Mesenchymal stem cell (in vitro differentiated cells and primary cell): ENCODE data around the gene ENTHD1.
"Not testable (repeated sequence)": the region's sequence is repeated elsewhere in the genome, so short reads cannot be mapped to it uniquely, and the experiment has no call there.

Source experiments
- DNase-seq: peaks from one replicate; pipeline ENCODE4 v3.0.0-alpha.2; 2013
- H2AFZ ChIP-seq: one replicate; pipeline ENCODE4 v1.6.1; 2013; ENCODE audit warnings: low read depth, mild to moderate bottlenecking, control low read depth, inconsistent platforms, low read length, moderate library complexity
- H2AK5ac ChIP-seq: 2 replicates; pipeline ENCODE4 v1.6.1; 2013; ENCODE audit warnings: low read length, moderate library complexity, mild to moderate bottlenecking, inconsistent platforms; ENCODE audit not compliant: severe bottlenecking
- H2BK120ac ChIP-seq: one replicate; pipeline ENCODE4 v1.6.1; 2013; ENCODE audit warnings: low read depth, mild to moderate bottlenecking, inconsistent platforms, low read length, moderate library complexity
- H2BK12ac ChIP-seq, 2 experiments: one replicate each; pipeline ENCODE4 v1.6.1; 2013; ENCODE audit warnings: inconsistent platforms in 2 of 2, low read length in 2 of 2, mild to moderate bottlenecking in 2 of 2, moderate library complexity in 2 of 2, control low read depth in 1 of 2
- H2BK15ac ChIP-seq: one replicate; pipeline ENCODE4 v1.6.1; 2013; ENCODE audit warnings: mild to moderate bottlenecking, low read depth, inconsistent platforms; ENCODE audit not compliant: poor library complexity, severe bottlenecking
- H2BK5ac ChIP-seq: 2 replicates; pipeline ENCODE4 v1.6.1; 2013; ENCODE audit warnings: low read depth, mild to moderate bottlenecking, low read length, control low read depth, inconsistent platforms; ENCODE audit not compliant: poor library complexity, severe bottlenecking
- H3K14ac ChIP-seq, 2 experiments: one replicate each; pipeline ENCODE4 v1.6.1; 2013; ENCODE audit warnings: inconsistent platforms in 2 of 2, low read length in 2 of 2, control low read depth in 1 of 2, mild to moderate bottlenecking in 1 of 2, moderate library complexity in 1 of 2
- H3K18ac ChIP-seq, 2 experiments: one replicate each; pipeline ENCODE4 v1.6.1; 2013; ENCODE audit warnings: inconsistent platforms in 2 of 2, low read length in 2 of 2, control low read depth in 1 of 2, low read depth in 1 of 2, mild to moderate bottlenecking in 1 of 2
- H3K23ac ChIP-seq, 2 experiments: one replicate each; pipeline ENCODE4 v1.6.1; 2013; ENCODE audit warnings: inconsistent platforms in 2 of 2, low read length in 2 of 2, mild to moderate bottlenecking in 2 of 2, moderate library complexity in 2 of 2, control low read depth in 1 of 2
- H3K27ac ChIP-seq: 2 replicates; pipeline ENCODE4 v1.5.1; 2013; ENCODE audit warnings: mild to moderate bottlenecking, moderate library complexity, low read length, control low read depth, inconsistent platforms; ENCODE audit not compliant: poor library complexity, severe bottlenecking
- H3K27me3 ChIP-seq, 2 experiments: 2 replicates each; pipeline versions ENCODE4 v1.6.1 to v1.7.0; 2013; ENCODE audit warnings: low read length in 2 of 2, mild to moderate bottlenecking in 2 of 2, moderate library complexity in 2 of 2, control low read depth in 1 of 2, inconsistent platforms in 1 of 2; ENCODE audit not compliant: control insufficient read depth in 1 of 2, insufficient read depth in 1 of 2
- H3K36me3 ChIP-seq, 2 experiments: 2 replicates each; pipeline versions ENCODE4 v1.6.1 to v1.7.0; 2013; ENCODE audit warnings: low read length in 2 of 2, control low read depth in 1 of 2, inconsistent platforms in 1 of 2, low read depth in 1 of 2, mild to moderate bottlenecking in 1 of 2; ENCODE audit not compliant: insufficient read depth in 2 of 2, control insufficient read depth in 1 of 2
- H3K4ac ChIP-seq, 2 experiments: one replicate each; pipeline ENCODE4 v1.6.1; 2013; ENCODE audit warnings: inconsistent platforms in 2 of 2, low read length in 2 of 2, mild to moderate bottlenecking in 2 of 2, moderate library complexity in 2 of 2, control low read depth in 1 of 2, low read depth in 1 of 2
- H3K4me1 ChIP-seq: 2 replicates; pipeline ENCODE4 v1.6.1; 2013; ENCODE audit warnings: low read depth, low read length, control low read depth; ENCODE audit not compliant: control insufficient read depth, insufficient read depth
- H3K4me2 ChIP-seq: 2 replicates; pipeline ENCODE4 v1.6.1; 2013; ENCODE audit warnings: low read length, mild to moderate bottlenecking, inconsistent platforms; ENCODE audit not compliant: poor library complexity, severe bottlenecking
- H3K4me3 ChIP-seq, 2 experiments: 2 replicates each; pipeline versions ENCODE4 v1.5.1 to v1.7.0; 2013; ENCODE audit warnings: low read length in 2 of 2, mild to moderate bottlenecking in 2 of 2, control low read depth in 1 of 2, low read depth in 1 of 2; ENCODE audit not compliant: insufficient read depth in 1 of 2
- H3K79me1 ChIP-seq: replicated peaks from 2 replicates; pipeline ENCODE4 v1.6.1; 2013; ENCODE audit warnings: mild to moderate bottlenecking, control low read depth, low read length, inconsistent platforms; ENCODE audit not compliant: poor library complexity, severe bottlenecking
- H3K9ac ChIP-seq: 2 replicates; pipeline ENCODE4 v1.7.0; 2013; ENCODE audit warnings: mild to moderate bottlenecking, low read length, moderate library complexity
- H3K9me3 ChIP-seq: 2 replicates; pipeline ENCODE4 v1.7.0; 2013; ENCODE audit warnings: mild to moderate bottlenecking, low read length; ENCODE audit not compliant: control insufficient read depth
- H4K8ac ChIP-seq: one replicate; pipeline ENCODE4 v1.6.1; 2013; ENCODE audit warnings: inconsistent platforms, mild to moderate bottlenecking, low read length, moderate library complexity
- H4K91ac ChIP-seq: one replicate; pipeline ENCODE4 v1.6.1; 2013; ENCODE audit warnings: mild to moderate bottlenecking, low read length, inconsistent platforms
- WGBS: methylation state at CpG from one replicate; pipeline ENCODE4 v1.1.7; 2013; ENCODE audit warnings: mixed read lengths; 5-methylcytosine and 5-hydroxymethylcytosine counted together

The ENTHD1 gene

DNA sequence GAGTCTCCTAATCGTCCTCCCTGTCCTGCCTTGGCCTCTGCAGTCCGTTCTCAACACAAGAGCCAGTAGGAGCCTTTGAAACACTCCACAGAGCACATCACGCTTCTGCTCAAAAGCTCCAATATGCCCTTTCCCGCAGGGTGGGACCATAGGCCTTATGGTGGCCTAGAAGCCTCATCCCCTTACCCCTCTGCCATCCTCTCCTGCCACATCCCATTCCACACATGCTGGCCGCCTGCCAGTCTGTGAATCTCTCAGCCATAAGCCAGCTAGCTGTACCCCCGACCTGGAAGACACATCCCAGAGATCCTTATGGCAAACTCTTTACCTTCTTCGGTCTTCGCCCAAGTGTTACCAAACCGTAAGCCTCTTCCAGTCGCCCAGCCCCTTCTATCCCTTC, 157.8 kb downstream of the ENTHD1 start:
- no peak overlapping the region for H3K27ac ChIP-seq
- H3K4me1 ChIP-seq, result no peaks in the 10 kb centered on the region
- no peak overlapping the region for H2AK5ac ChIP-seq
- H2BK15ac ChIP-seq, result no peak overlapping the region
- no peak overlapping the region for H2AFZ ChIP-seq
- no peak overlapping the region for H3K18ac ChIP-seq
- H3K9me3 ChIP-seq, result peaks cover 7% of the 10 kb centered on the region
- H3K4ac ChIP-seq, result no peak overlapping the region
- H4K91ac ChIP-seq, result no peak overlapping the region
- H3K79me1 ChIP-seq, result no peaks in the 10 kb centered on the region
- no peak overlapping the region for H3K14ac ChIP-seq
- H2BK12ac ChIP-seq, result no peak overlapping the region
- DNase-seq, result no peak
- no peak overlapping the region for H3K4me3 ChIP-seq
- H3K4me2 ChIP-seq, result no peak overlapping the region
- 87% methylated on average over 9 of the region's 10 CpGs for WGBS
- no peak overlapping the region for H2BK120ac ChIP-seq
- H4K8ac ChIP-seq, result no peak overlapping the region
- H3K23ac ChIP-seq, result no peak overlapping the region
- H2BK5ac ChIP-seq, result no peak overlapping the region
- no peak overlapping the region for H3K9ac ChIP-seq
- H3K27me3 ChIP-seq, result peaks cover 46 to 59% of the 10 kb centered on the region in 2 experiments
- no peaks in the 10 kb centered on the region for H3K36me3 ChIP-seq

DNA sequence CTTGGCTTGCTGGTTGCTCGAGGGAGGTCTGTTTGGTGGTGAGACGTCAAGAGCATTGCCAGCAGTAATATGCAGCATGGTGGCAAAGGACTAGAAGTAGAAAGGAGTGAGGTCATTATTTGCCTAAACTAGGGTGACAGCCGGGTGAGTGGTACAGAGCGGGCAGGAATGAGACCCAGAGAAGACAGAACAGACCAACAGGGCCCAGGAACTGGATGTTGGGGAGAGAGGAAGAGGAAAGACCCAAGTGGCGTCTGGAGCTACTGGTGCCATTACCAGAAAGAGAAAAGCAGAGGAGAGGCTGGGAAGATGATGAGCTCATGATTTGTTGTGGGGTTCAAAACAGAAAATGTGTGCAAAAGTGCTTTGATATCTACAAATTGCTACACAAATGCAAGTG, 158.7 kb downstream of the ENTHD1 start:
- H3K9ac ChIP-seq, result no peak overlapping the region
- no peaks in the 10 kb centered on the region for H3K79me1 ChIP-seq
- H2BK120ac ChIP-seq, result no peak overlapping the region
- no peak overlapping the region for H3K18ac ChIP-seq
- H3K4me3 ChIP-seq, result no peak overlapping the region
- WGBS, result 82% methylated on average over 5 of the region's 5 CpGs
- H3K9me3 ChIP-seq, result peaks cover 5% of the 10 kb centered on the region
- no peak for DNase-seq
- no peak overlapping the region for H2BK5ac ChIP-seq
- H3K4ac ChIP-seq, result no peak overlapping the region
- H3K27ac ChIP-seq, result no peak overlapping the region
- H3K23ac ChIP-seq, result no peak overlapping the region
- no peaks in the 10 kb centered on the region for H3K36me3 ChIP-seq
- peaks cover 46 to 63% of the 10 kb centered on the region in 2 experiments for H3K27me3 ChIP-seq
- H2BK12ac ChIP-seq, result no peak overlapping the region
- H2AK5ac ChIP-seq, result no peak overlapping the region
- H4K91ac ChIP-seq, result no peak overlapping the region
- peak overlapping the region; percentile 55 for H2AFZ ChIP-seq
- H4K8ac ChIP-seq, result no peak overlapping the region
- H3K4me2 ChIP-seq, result no peak overlapping the region
- H3K4me1 ChIP-seq, result no peaks in the 10 kb centered on the region
- H3K14ac ChIP-seq, result no peak overlapping the region
- H2BK15ac ChIP-seq, result no peak overlapping the region

DNA sequence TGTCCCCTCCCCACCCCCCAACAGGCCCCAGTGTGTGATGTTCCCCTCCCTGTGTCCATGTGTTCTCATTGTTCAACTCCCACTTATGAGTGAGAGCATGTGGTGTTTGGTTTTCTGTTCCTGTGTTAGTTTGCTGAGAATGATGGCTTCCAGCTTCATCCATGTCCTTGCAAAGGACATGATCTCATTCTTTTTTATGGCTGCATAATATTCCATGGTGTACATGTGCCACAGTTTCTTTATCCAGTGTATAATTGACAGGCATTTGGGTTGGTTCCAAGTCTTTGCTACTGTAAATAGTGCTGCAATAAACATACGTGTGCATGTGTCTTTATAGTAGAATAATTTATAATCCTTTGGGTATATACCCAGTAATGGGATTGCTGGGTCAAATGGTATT, 159.5 kb downstream of the ENTHD1 start:
- not testable (repeated sequence) for H3K79me1 ChIP-seq, DNase-seq, H2BK5ac ChIP-seq, H3K4me1 ChIP-seq, H3K14ac ChIP-seq, H4K8ac ChIP-seq, H2AFZ ChIP-seq, H3K23ac ChIP-seq, H3K4ac ChIP-seq, H2BK12ac ChIP-seq, H3K18ac ChIP-seq, H2AK5ac ChIP-seq, H4K91ac ChIP-seq, H3K9ac ChIP-seq, H3K36me3 ChIP-seq, H2BK120ac ChIP-seq, H3K9me3 ChIP-seq, H3K4me2 ChIP-seq, H2BK15ac ChIP-seq, H3K4me3 ChIP-seq, H3K27ac ChIP-seq
- no CpG with 5 or more reads among the region's 1 CpG for WGBS
- peaks cover 44 to 70% of the 10 kb centered on the region in 2 experiments for H3K27me3 ChIP-seq

DNA sequence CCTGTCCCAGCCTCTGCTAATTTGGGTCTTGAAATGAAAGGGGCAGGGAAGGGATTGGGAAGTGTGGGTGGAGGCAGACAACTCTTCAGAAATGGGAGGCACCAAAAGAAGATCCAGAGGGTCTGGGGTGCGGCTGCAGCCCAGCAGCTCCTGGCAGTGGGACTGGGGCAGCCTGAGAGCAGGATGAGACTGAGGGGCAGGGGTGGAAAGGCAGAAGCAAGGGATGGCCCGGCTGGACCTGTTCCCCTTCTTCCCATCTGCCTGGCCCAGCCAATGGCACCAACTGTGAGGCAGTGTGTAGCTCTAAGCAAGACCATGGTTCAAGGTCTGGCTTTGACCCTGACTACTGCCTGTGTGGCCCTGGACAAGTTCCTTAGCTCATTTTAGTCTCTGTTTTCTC, 160.4 kb downstream of the ENTHD1 start:
- Histone ChIP-seq H3K9ac (no peak overlapping the region), H3K14ac (no peak overlapping the region), H3K27ac (no peak overlapping the region), H3K4me1 (no peaks in the 10 kb centered on the region), H2AK5ac (no peak overlapping the region), H2BK120ac (no peak overlapping the region), H3K27me3 (peaks cover 47 to 77% of the 10 kb centered on the region in 2 experiments), H4K91ac (no peak overlapping the region), H3K4ac (no peak overlapping the region), H4K8ac (no peak overlapping the region), H2AFZ (no peak overlapping the region), H3K4me3 (no peak overlapping the region), H2BK5ac (no peak overlapping the region), H3K36me3 (no peaks in the 10 kb centered on the region), H3K23ac (no peak overlapping the region), H3K9me3 (no peaks in the 10 kb centered on the region), H3K18ac (no peak overlapping the region), H2BK15ac (no peak overlapping the region), H3K79me1 (no peaks in the 10 kb centered on the region), H3K4me2 (no peak overlapping the region), H2BK12ac (no peak overlapping the region)
- DNase-seq, result no peak
- WGBS, result 93% methylated on average over 2 of the region's 2 CpGs
